GM23338 (cell line): ENCODE measurements around the gene AKAP7.

Experiments used
- CREB1 ChIP-seq: fragments of 250-450 bp; sonication (Bioruptor Pico); IDR thresholded peaks from 2 replicates; pipeline ENCODE4 v1.5.0; 2020; ENCODE audit warnings: low read depth, mild to moderate bottlenecking, moderate library complexity
- CTCF ChIP-seq, 2 experiments: fragments of 200-600 bp in 1 of 2; sonication (generic) in 1 of 2; conservative IDR thresholded peaks; 2 replicates each; pipeline versions ENCODE4 v1.5.1 to v1.6.1; 2016 to 2017; ENCODE audit warnings: antibody characterized with exemption in 2 of 2, low read depth in 2 of 2, mild to moderate bottlenecking in 2 of 2, moderate library complexity in 1 of 2
- ETS1 ChIP-seq: IDR thresholded peaks from 2 replicates; pipeline ENCODE4 v1.6.1; 2016; ENCODE audit warnings: antibody characterized with exemption
- EZH2 ChIP-seq: fragments of 200-600 bp; sonication (generic); IDR thresholded peaks from one replicate; pipeline ENCODE4 v1.8.0; 2017; ENCODE audit warnings: antibody characterized with exemption, mild to moderate bottlenecking, low read depth; ENCODE audit not compliant: unreplicated experiment
- EZH2phosphoT487 ChIP-seq: fragments of 200-600 bp; sonication (generic); IDR thresholded peaks from one replicate; pipeline ENCODE4 v1.8.1; 2018; ENCODE audit warnings: antibody characterized with exemption; ENCODE audit not compliant: unreplicated experiment
- JUNB ChIP-seq: IDR thresholded peaks from one replicate; pipeline ENCODE4 v1.6.1; 2016; ENCODE audit warnings: antibody characterized with exemption; ENCODE audit not compliant: unreplicated experiment
- POLR2AphosphoS5 ChIP-seq: IDR thresholded peaks from 2 replicates; pipeline ENCODE4 v1.6.1; 2016; ENCODE audit warnings: antibody characterized with exemption, low read depth
- REST ChIP-seq: IDR thresholded peaks from one replicate; pipeline ENCODE4 v1.6.1; 2018; ENCODE audit warnings: antibody characterized with exemption; ENCODE audit not compliant: unreplicated experiment
- STAT1 ChIP-seq: IDR thresholded peaks from one replicate; pipeline ENCODE4 v1.6.1; 2016; ENCODE audit warnings: antibody characterized with exemption; ENCODE audit not compliant: unreplicated experiment
- ZNF114 ChIP-seq: fragments of 250-450 bp; sonication (Bioruptor Pico); IDR thresholded peaks from 2 replicates; pipeline ENCODE4 v1.5.0; 2020; ENCODE audit warnings: mild to moderate bottlenecking, moderate library complexity
- ZNF331 ChIP-seq: fragments of 250-450 bp; sonication (Bioruptor Pico); IDR thresholded peaks from 2 replicates; pipeline ENCODE4 v1.5.0; 2020; ENCODE audit warnings: low read depth, mild to moderate bottlenecking, moderate library complexity

GRCh38 chr6:131172222-131172621 is 37.0 kb downstream of the AKAP7 start:
- TF ChIP-seq CTCF (conservative IDR thresholded peaks at IDR 0.05; ENCODE audit: low read depth in 2 of 2): no peak
- TF ChIP-seq REST: no peak
- no peak for TF ChIP-seq POLR2AphosphoS5
- TF ChIP-seq ETS1: no peak
- no peak for TF ChIP-seq EZH2
- TF ChIP-seq ZNF114 (CRISPR knock-in tag): no peak
- TF ChIP-seq STAT1: no peak
- TF ChIP-seq ZNF331 (CRISPR knock-in tag): no peak
- no peak for TF ChIP-seq JUNB
- no peak for TF ChIP-seq CREB1 (CRISPR knock-in tag)
- TF ChIP-seq EZH2phosphoT487: no peak
